Sigmoid colon (tissue), 7 donors: ENCODE results near the gene TMEM182. TPM values are rescaled to one million over a fixed set of nuclear protein-coding genes. Genes with fewer than 3 reads are reported as not detected.

Experiments used
- DNase-seq: peaks from one replicate; pipeline ENCODE4 v3.0.0-alpha.2; 2019
- H3K27ac ChIP-seq, 4 donors: fragments of 200-600 bp; sonication (generic); one replicate each; pipeline ENCODE4 v1.5.1; 2016 to 2019; ENCODE audit warnings: mild to moderate bottlenecking in 1 of 4
- H3K27me3 ChIP-seq, 3 donors: fragments of 200-600 bp; sonication (generic); one replicate each; pipeline ENCODE4 v1.5.1; 2019; ENCODE audit warnings: mild to moderate bottlenecking in 1 of 3
- H3K36me3 ChIP-seq, 4 donors: fragments of 200-600 bp; sonication (generic); one replicate each; pipeline ENCODE4 v1.5.1; 2016 to 2019
- H3K4me1 ChIP-seq, 4 donors: fragments of 200-600 bp; sonication (generic); one replicate each; pipeline ENCODE4 v1.5.1; 2017 to 2019
- H3K4me3 ChIP-seq, 4 donors: fragments of 200-600 bp; sonication (generic); one replicate each; pipeline ENCODE4 v1.5.1; 2017 to 2019; ENCODE audit warnings: mild to moderate bottlenecking in 2 of 4, moderate library complexity in 1 of 4
- H3K9me3 ChIP-seq, 4 donors: fragments of 200-600 bp in 3 of 4; sonication (generic) in 3 of 4; one replicate each; pipeline versions ENCODE4 v1.5.1 to v1.6.1; 2013 to 2019
- CTCF ChIP-seq, 4 experiments: fragments of 450-650 bp in 3 of 4; fragments of 200-600 bp in 1 of 4; IDR thresholded peaks; one replicate each; pipeline ENCODE4 v1.5.1; 2016 to 2019; ENCODE audit warnings: antibody characterized with exemption in 4 of 4, mild to moderate bottlenecking in 3 of 4, moderate library complexity in 2 of 4
- EP300 ChIP-seq, 4 donors: sonication (generic); formaldehyde crosslinking; IDR thresholded peaks; one replicate each; pipeline ENCODE4 v1.6.1; 2017; ENCODE audit warnings: antibody characterized with exemption in 4 of 4
- POLR2A ChIP-seq, 2 donors: fragments of 450-650 bp; IDR thresholded peaks; one replicate each; pipeline ENCODE4 v1.6.1; 2016; ENCODE audit warnings: antibody characterized with exemption in 2 of 2, mild to moderate bottlenecking in 2 of 2, moderate library complexity in 2 of 2
- POLR2AphosphoS5 ChIP-seq, 4 donors: sonication (generic); formaldehyde crosslinking; IDR thresholded peaks; one replicate each; pipeline ENCODE4 v1.6.1; 2017; ENCODE audit warnings: antibody characterized with exemption in 4 of 4
- WGBS, 2 donors: extraction: QIAGEN DNeasy Blood & Tissue Kit; methylation state at CpG; one replicate each; pipeline ENCODE4 v1.1.7; 2013; 5-methylcytosine and 5-hydroxymethylcytosine counted together
- intact Hi-C: fragments of 100-400 bp; cut with DNase I; formaldehyde crosslinking; loops from one replicate; pipeline ENCODE4 v1.15.1; 2023
- polyA plus RNA-seq, 3 donors: library from polyadenylated mRNA; stranded (reverse); fragments of 200-250 nt; gene quantifications; one replicate each; pipeline ENCODE4 v1.2.3, GENCODE V29; 2013
- total RNA-seq, 4 donors: library from RNA; depleted of rRNA; stranded (reverse); fragments of >200 nt; gene quantifications; one replicate each; pipeline ENCODE4 v1.1.0, GENCODE V29; 2016
- donor health status: healthy with polysubstance abuse.
- donor health status: Bipolar disorder and iron deficiency.
- donor health status: healthy.

Gene TMEM182
- total and polyA plus RNA-seq, 7 donors, result 0.36 to 2.5 (median 1.7) TPM; not detected in 1

- H3K27me3 ChIP-seq, result no peaks in the 10 kb centered on the region
- TF ChIP-seq POLR2AphosphoS5 (IDR thresholded peaks at IDR 0.05) (no peak), CTCF (IDR thresholded peaks at IDR 0.05) (no peak), EP300 (IDR thresholded peaks at IDR 0.05) (no peak), POLR2A (IDR thresholded peaks at IDR 0.05) (no peak)
- DNase-seq, result no peak
- H3K9me3 ChIP-seq, result no peaks in the 10 kb centered on the region
- intact Hi-C loops, result no loop called here
- no peak overlapping the region for H3K27ac ChIP-seq
- H3K4me1 ChIP-seq, result no peaks in the 10 kb centered on the region
- H3K36me3 ChIP-seq, result no peaks in the 10 kb centered on the region
- no peak overlapping the region for H3K4me3 ChIP-seq
These were observed 3.4 kb upstream of the TMEM182 start for GRCh38 chr2:102758439-102758838.

- no peak overlapping the region for H3K27ac ChIP-seq
- TF ChIP-seq EP300 (IDR thresholded peaks at IDR 0.05), result no peak
- 95 to 97% methylated on average over 6 of the region's 6 CpGs for WGBS, 2 donors
These were observed 2.3 kb downstream of the TMEM182 start for GRCh38 chr2:102764083-102764482.

GRCh38 chr2:102765061-102765460, 3.2 kb downstream of the TMEM182 start:
- TF ChIP-seq EP300 (IDR thresholded peaks at IDR 0.05) (no peak), POLR2AphosphoS5 (IDR thresholded peaks at IDR 0.05) (no peak), POLR2A (IDR thresholded peaks at IDR 0.05) (no peak), CTCF (IDR thresholded peaks at IDR 0.05) (no peak)
- H3K9me3 ChIP-seq, result no peaks in the 10 kb centered on the region
- H3K36me3 ChIP-seq, result no peaks in the 10 kb centered on the region
- no peak for DNase-seq
- H3K27me3 ChIP-seq, result no peaks in the 10 kb centered on the region
- 95 to 98% methylated on average over 1 of the region's 1 CpG for WGBS, 2 donors
- H3K4me3 ChIP-seq, result no peak overlapping the region
- intact Hi-C loops, result no loop called here
- H3K27ac ChIP-seq, result no peak overlapping the region
- no peaks in the 10 kb centered on the region for H3K4me1 ChIP-seq

More at GRCh38 chr2:102764083-102764482, 2.3 kb downstream of the TMEM182 start:
- no peaks in the 10 kb centered on the region for H3K9me3 ChIP-seq
- no peaks in the 10 kb centered on the region for H3K36me3 ChIP-seq
- no peak overlapping the region for H3K4me3 ChIP-seq
- H3K27me3 ChIP-seq, result no peaks in the 10 kb centered on the region
- intact Hi-C loops, result no loop called here
- no peak for DNase-seq
- no peaks in the 10 kb centered on the region for H3K4me1 ChIP-seq

- Histone ChIP-seq H3K27me3 (no peaks in the 10 kb centered on the region), H3K4me3 (no peak overlapping the region), H3K4me1 (no peaks in the 10 kb centered on the region), H3K27ac (no peak overlapping the region), H3K9me3 (no peaks in the 10 kb centered on the region), H3K36me3 (no peaks in the 10 kb centered on the region)
- TF ChIP-seq POLR2A (IDR thresholded peaks at IDR 0.05) (no peak), EP300 (IDR thresholded peaks at IDR 0.05) (no peak), CTCF (IDR thresholded peaks at IDR 0.05) (no peak), POLR2AphosphoS5 (IDR thresholded peaks at IDR 0.05) (no peak)
- DNase-seq, result no peak
- intact Hi-C loops, result no loop called here
- 97 to 98% methylated on average over 3 of the region's 3 CpGs for WGBS, 2 donors
These were observed 6.4 kb downstream of the TMEM182 start for GRCh38 chr2:102768253-102768652.

GRCh38 chr2:102768892-102769291, 7.1 kb downstream of the TMEM182 start:
- Histone ChIP-seq H3K4me3 (no peak overlapping the region), H3K4me1 (no peaks in the 10 kb centered on the region), H3K27me3 (no peaks in the 10 kb centered on the region), H3K36me3 (no peaks in the 10 kb centered on the region), H3K9me3 (no peaks in the 10 kb centered on the region), H3K27ac (no peak overlapping the region)
- intact Hi-C loops, result no loop called here
- no peak for DNase-seq
- no peak for TF ChIP-seq EP300 (IDR thresholded peaks at IDR 0.05)

- no peaks in the 10 kb centered on the region for H3K9me3 ChIP-seq
- DNase-seq, result no peak
- H3K4me3 ChIP-seq, result no peak overlapping the region
- WGBS, 2 donors, result 87 to 95% methylated on average over 3 of the region's 3 CpGs
- TF ChIP-seq EP300 (IDR thresholded peaks at IDR 0.05), result no peak
- TF ChIP-seq POLR2AphosphoS5 (IDR thresholded peaks at IDR 0.05), result no peak
- no peak for TF ChIP-seq POLR2A (IDR thresholded peaks at IDR 0.05)
- no peak for TF ChIP-seq CTCF (IDR thresholded peaks at IDR 0.05)
- no peaks in the 10 kb centered on the region for H3K36me3 ChIP-seq
- H3K27ac ChIP-seq, result no peak overlapping the region
- no peaks in the 10 kb centered on the region for H3K4me1 ChIP-seq
- intact Hi-C loops, result no loop called here
- H3K27me3 ChIP-seq, result no peaks in the 10 kb centered on the region
These were observed 8.7 kb downstream of the TMEM182 start for GRCh38 chr2:102770506-102770905.
